Urinary bladder (tissue), 4 donors: ENCODE results near the gene SGF29. TPM values are rescaled to one million over a fixed set of nuclear protein-coding genes. Genes with fewer than 3 reads are reported as not detected.
A peak's percentile ranks its signal among the peaks of the same experiment; 100 is the strongest.
"Not testable (repeated sequence)": the region's sequence is repeated elsewhere in the genome, so short reads cannot be mapped to it uniquely, and the experiment has no call there.

Experiments
- DNase-seq: peaks from one replicate; pipeline ENCODE4 v3.0.0-alpha.2; 2015; ENCODE audit errors: extremely low spot score
- H3K27ac ChIP-seq: one replicate; pipeline ENCODE4 v1.5.1; 2013; ENCODE audit warnings: low read depth, mild to moderate bottlenecking, moderate library complexity
- H3K36me3 ChIP-seq: one replicate; pipeline ENCODE4 v1.6.1; 2013; ENCODE audit warnings: mild to moderate bottlenecking, moderate library complexity; ENCODE audit not compliant: insufficient read depth
- H3K4me1 ChIP-seq: one replicate; pipeline ENCODE4 v1.6.1; 2013; ENCODE audit warnings: mild to moderate bottlenecking, moderate library complexity; ENCODE audit not compliant: insufficient read depth
- H3K4me3 ChIP-seq: one replicate; pipeline ENCODE4 v1.5.1; 2013; ENCODE audit warnings: low read depth, low read length
- WGBS: extraction: QIAGEN DNeasy Blood & Tissue Kit; methylation state at CpG from one replicate; pipeline ENCODE4 v1.1.7; 2013; 5-methylcytosine and 5-hydroxymethylcytosine counted together
- polyA plus RNA-seq: library from polyadenylated mRNA; stranded (reverse); fragments of 200-250 nt; gene quantifications from one replicate; pipeline ENCODE4 v1.2.3, GENCODE V29; 2013
- total RNA-seq: library from RNA; depleted of rRNA; stranded (reverse); fragments of >200 nt; gene quantifications from one replicate; pipeline ENCODE4 v1.2.3, GENCODE V29; 2014
- donor health status: healthy with polysubstance abuse.
- donor health status: healthy.

The SGF29 gene
- total and polyA plus RNA-seq, 2 donors, result 13.9 to 42.7 TPM

DNA sequence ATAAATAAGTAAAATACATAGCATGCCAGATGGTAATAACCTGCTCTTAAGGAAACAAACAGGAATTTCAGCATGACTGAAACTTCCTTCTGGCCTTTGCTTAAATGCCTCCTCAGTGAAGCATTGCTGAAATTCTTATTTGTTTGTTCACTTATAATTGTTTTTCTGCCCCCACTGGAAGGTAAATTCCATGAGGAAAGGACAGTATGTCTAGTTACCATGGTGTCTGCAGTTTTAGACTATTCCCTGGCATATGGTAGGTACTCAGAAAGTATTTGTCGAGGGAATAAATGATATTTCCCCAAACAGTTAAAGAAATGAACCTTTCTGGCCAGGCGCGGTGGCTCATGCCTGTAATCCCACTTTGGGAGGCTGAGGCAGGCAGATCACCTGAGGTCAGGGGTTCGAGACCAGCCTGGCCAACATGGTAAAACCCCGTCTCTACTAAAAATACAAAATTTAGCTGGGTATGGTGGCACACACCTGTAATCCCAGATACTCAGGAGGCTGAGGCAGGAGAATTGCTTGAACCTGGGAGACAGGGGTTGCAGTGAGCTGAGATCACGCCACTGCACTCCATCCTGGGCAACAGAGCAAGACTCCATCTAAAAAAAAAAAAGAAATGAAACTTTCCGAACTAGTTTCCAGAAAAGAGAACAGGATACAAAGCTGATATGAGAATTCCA lies 26.5 kb upstream of the SGF29 start:
- WGBS, result 95% methylated on average over 7 of the region's 7 CpGs
- not testable (repeated sequence) for H3K4me1 ChIP-seq, DNase-seq, H3K4me3 ChIP-seq, H3K27ac ChIP-seq, H3K36me3 ChIP-seq

- H3K4me3 ChIP-seq, result no peak overlapping the region
- H3K4me1 ChIP-seq, result no peaks in the 10 kb centered on the region
- DNase-seq, result no peak
- 83% methylated on average over 5 of the region's 5 CpGs for WGBS
- H3K27ac ChIP-seq, result no peak overlapping the region
- H3K36me3 ChIP-seq, result no peaks in the 10 kb centered on the region
Measured at GRCh38 chr16:28527985-28528384, 25.7 kb upstream of the SGF29 start.

DNA sequence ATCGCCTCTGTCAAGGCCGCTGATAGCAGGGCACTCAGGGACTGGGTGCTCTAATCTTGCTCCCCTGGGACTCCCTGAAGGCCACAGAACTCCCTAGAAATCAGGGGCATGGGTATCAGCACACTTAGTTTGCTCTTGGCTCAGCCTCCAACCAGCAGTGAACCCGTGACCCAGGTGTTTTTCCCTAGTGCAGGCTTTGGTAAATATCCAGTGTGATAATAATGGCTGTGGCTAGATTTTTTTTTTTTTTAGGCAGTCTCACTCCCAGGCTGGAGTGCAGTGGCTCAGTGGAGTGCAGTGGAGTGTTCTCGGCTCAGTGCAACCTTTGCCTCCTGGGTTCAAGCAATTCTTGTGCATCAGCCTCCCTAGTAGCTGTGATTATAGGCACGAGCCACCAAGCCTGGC lies 25.3 kb upstream of the SGF29 start:
- no peak for DNase-seq
- Histone ChIP-seq H3K36me3 (no peaks in the 10 kb centered on the region), H3K4me3 (no peak overlapping the region), H3K4me1 (no peaks in the 10 kb centered on the region), H3K27ac (no peak overlapping the region)
- WGBS, result 83% methylated on average over 5 of the region's 5 CpGs

- Histone ChIP-seq H3K4me3 (no peak overlapping the region), H3K36me3 (no peaks in the 10 kb centered on the region), H3K4me1 (no peaks in the 10 kb centered on the region), H3K27ac (no peak overlapping the region)
- no peak for DNase-seq
Measured at GRCh38 chr16:28529124-28529523, 24.6 kb upstream of the SGF29 start.

GRCh38 chr16:28531777-28532744 lies 21.7 kb upstream of the SGF29 start:
- no peak overlapping the region for H3K27ac ChIP-seq
- DNase-seq, result no peak
- 57% methylated on average over 9 of the region's 9 CpGs for WGBS
- no peaks in the 10 kb centered on the region for H3K4me1 ChIP-seq
- H3K4me3 ChIP-seq, result no peak overlapping the region
- no peaks in the 10 kb centered on the region for H3K36me3 ChIP-seq

GRCh38 chr16:28532940-28533647 lies 20.6 kb upstream of the SGF29 start:
- H3K27ac ChIP-seq, result no peak overlapping the region
- DNase-seq, result no peak
- no peaks in the 10 kb centered on the region for H3K4me1 ChIP-seq
- H3K4me3 ChIP-seq, result no peak overlapping the region
- no peaks in the 10 kb centered on the region for H3K36me3 ChIP-seq
- 80% methylated on average over 5 of the region's 5 CpGs for WGBS

DNA sequence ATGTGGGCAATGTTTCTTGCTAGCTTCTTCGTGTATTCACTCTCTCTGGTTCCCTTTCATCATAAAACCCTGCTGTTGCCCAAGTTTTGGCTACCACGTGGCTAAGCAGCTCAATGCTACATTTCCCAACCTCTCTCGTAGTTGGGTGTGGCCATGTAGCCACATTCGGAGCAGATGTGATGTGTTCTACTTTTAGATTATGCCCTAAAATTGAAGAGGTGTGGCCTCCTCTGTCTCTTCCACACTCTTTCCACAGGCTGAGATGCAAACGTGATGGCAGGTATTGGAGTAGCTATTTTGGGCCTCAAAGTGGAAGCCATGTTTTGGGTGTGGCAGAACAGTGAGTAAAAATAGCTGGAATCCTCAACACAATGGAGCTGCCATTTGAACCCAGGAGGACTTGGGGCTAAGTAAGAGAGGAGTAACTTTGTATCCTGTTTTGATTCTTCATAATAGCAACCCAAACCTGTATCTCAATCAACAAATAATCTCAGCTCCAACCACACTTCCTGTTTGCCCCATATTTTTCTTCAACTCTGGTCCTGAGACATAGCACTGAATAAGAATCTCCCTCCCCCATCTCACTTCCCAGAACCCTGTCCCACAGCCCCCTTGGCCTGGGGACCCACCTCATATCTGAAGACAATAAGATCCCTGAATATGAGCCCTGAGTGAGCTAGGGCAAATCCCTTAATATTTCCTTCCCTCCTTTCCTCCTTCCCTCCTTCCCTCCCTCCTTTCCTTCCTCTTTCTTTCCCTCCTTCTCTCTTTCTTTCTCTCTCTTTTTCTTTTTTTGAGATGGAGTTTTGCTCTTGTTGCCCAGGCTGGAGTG lies 19.0 kb upstream of the SGF29 start:
- 54% methylated on average over 5 of the region's 5 CpGs for WGBS
- H3K36me3 ChIP-seq, result no peaks in the 10 kb centered on the region
- no peak for DNase-seq
- no peak overlapping the region for H3K4me3 ChIP-seq
- no peaks in the 10 kb centered on the region for H3K4me1 ChIP-seq
- no peak overlapping the region for H3K27ac ChIP-seq

GRCh38 chr16:28537076-28537475 lies 16.6 kb upstream of the SGF29 start:
- H3K36me3 ChIP-seq, result no peaks in the 10 kb centered on the region
- no peaks in the 10 kb centered on the region for H3K4me1 ChIP-seq
- peak overlapping the region; percentile 46 for H3K4me3 ChIP-seq
- WGBS, result 42% methylated on average over 6 of the region's 6 CpGs
- peak; percentile 83 for DNase-seq
- H3K27ac ChIP-seq, result peak overlapping the region; percentile 93

GRCh38 chr16:28537964-28538732 lies 15.6 kb upstream of the SGF29 start:
- Histone ChIP-seq H3K27ac (peak overlapping the region; percentile 93), H3K4me3 (peak overlapping the region; percentile 46), H3K36me3 (no peaks in the 10 kb centered on the region), H3K4me1 (no peaks in the 10 kb centered on the region)
- no peak for DNase-seq
- 76% methylated on average over 13 of the region's 13 CpGs for WGBS

DNA sequence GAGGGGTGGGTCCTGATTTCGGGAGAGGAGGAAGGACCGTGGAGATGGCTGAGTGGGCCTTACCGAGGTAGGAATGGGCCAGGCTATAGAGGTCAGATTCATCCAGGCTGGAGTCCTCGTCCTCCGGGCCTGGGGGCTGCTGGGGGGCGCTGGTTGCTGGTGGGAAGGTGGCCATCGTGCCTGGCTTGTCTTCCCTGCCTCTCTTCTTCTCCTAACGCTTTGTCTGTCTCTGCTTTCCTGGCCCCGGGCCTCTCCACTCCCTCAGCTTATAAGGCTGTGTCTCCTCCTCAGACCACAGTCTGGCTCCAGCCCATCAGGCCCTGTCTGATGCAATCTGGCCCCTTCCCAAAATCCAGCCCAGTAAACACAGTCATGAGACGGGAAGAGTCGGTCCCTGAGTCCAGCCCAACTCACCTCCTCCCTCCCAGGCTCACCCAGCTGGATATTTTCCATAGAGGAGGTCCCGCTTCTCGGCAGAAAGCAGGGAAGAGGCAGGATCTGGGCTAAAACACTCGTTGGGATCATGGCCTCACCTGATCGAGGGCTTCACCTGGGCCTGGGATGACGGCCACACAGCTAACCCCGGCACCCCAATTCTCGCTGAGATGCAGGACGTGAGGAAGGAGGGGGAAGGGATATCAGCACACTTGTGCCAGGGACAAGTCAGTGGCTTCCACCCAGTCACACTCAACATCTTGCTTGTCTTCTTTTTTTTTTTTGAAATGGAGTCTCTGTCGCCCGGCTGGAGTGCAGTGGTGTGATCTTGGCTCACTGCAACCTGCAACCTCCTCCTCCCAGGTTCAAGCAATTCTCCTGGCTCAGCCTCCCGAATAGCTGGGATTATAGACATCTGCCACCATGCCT lies 14.8 kb upstream of the SGF29 start, which contains the start of gene NUPR1:
Gene NUPR1 (minus strand): TSS at position 242 of the 864 bp plus-strand sequence. CDS start 67 bp downstream, at position 175.
- Histone ChIP-seq H3K27ac (peak within 1 kb of the TSS; percentile 93), H3K4me3 (peak within 1 kb of the TSS; percentile 46), H3K4me1 (no peaks in the 10 kb centered on the region), H3K36me3 (no peaks in the 10 kb centered on the region)
- WGBS, result 18% methylated on average over 22 of the region's 22 CpGs
- peak; percentile 89 for DNase-seq

GRCh38 chr16:28540346-28540745 lies 13.4 kb upstream of the SGF29 start:
- no peaks in the 10 kb centered on the region for H3K36me3 ChIP-seq
- 77% methylated on average over 3 of the region's 3 CpGs for WGBS
- no peaks in the 10 kb centered on the region for H3K4me1 ChIP-seq
- no peak for DNase-seq
- no peak overlapping the region for H3K27ac ChIP-seq
- no peak overlapping the region for H3K4me3 ChIP-seq

GRCh38 chr16:28542646-28543045 lies 11.1 kb upstream of the SGF29 start:
- Histone ChIP-seq H3K36me3 (no peaks in the 10 kb centered on the region), H3K4me3 (no peak overlapping the region), H3K4me1 (no peaks in the 10 kb centered on the region), H3K27ac (no peak overlapping the region)
- WGBS, result 80% methylated on average over 7 of the region's 7 CpGs
- no peak for DNase-seq
